Activated CD4-positive, alpha-beta T cell treated with anti-CD3 and anti-CD28 coated beads for 48 hours (primary cell): ENCODE data around the gene SLC17A9.
"Not testable (repeated sequence)": the region's sequence is repeated elsewhere in the genome, so short reads cannot be mapped to it uniquely, and the experiment has no call there.

Experiments used
- DNase-seq: peaks from one replicate; pipeline ENCODE4 v3.0.0-alpha.2; 2020

Gene SLC17A9

DNA sequence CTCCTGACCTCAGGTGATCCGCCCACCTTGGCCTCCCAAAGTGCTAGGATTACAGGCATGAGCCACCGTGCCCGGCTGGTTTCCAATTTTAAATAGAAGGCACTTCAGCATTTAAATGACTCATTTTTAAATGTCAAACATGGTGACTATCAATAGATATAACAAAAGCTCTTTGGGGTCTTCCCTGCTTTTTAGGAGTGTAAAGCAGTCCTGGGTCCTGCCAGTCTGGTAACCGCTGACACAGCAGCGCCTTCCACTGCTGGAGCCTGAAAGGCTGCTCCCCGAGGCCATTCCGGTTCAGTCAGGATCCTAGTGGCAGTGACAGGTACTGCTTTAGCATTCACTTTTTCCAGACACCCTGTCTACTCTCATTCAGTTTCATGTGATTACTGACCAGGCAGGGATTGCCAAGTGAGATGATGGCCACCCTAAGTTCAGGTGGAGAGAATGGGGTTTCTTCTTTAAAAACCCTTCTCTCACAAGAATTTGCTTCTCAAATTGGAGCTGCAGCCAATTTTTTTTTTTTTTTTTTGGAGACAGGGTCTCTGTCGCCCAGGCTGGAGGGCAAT, 31.3 kb upstream of the SLC17A9 start:
- peak; percentile 83 for DNase-seq

DNA sequence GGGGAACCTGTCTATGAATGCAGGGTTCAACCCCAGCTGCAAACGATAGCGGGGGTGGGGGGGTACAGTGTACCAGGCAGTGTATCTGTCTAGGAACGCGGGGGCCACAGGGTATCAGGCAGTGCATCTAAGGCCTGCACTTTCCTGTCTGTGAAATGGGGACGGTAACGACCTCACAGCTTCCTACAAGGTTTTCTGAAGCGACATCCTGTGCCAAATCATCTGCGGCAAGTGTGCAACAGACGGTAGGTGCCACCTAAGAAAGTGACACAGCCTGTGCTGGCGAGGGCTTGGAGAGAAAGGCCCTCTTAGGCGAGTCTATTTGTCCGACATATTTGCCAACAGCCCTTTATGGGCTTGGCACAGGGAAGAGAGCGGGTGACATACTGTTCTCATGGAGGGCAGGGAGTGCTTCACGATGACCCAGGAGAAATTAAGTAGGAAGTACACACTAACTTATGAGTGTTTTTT, 30.0 kb upstream of the SLC17A9 start:
- DNase-seq = peak; percentile 63

DNA sequence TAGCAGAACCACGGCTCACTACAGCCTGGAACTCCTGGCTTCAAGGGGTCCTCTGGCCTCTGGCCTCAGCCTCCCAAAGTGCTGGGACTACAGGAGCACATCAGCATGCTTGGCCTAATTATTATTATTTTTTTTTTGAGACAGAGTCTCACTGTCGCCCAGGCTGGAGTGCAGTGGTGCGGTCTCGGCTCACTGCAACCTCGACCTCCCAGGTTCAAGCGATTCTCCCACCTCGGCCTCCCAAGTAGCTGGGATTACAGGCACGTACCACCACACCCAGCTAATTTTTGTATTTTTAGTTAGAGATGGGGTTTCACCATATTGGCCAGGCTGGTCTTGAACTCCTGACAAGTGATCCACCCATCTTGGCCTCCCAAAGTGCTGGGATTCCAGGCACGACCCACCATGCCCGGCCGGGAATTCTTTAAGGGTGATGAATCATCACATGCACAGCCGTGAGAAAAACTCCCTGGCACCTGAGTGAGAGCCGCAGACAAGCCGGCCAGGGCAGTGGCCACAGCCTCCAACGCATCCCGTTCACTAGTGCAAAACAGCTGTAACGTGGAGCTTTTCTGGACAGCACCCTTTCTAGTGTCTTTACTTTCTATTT, 29.3 kb upstream of the SLC17A9 start:
- DNase-seq = not testable (repeated sequence)

DNA sequence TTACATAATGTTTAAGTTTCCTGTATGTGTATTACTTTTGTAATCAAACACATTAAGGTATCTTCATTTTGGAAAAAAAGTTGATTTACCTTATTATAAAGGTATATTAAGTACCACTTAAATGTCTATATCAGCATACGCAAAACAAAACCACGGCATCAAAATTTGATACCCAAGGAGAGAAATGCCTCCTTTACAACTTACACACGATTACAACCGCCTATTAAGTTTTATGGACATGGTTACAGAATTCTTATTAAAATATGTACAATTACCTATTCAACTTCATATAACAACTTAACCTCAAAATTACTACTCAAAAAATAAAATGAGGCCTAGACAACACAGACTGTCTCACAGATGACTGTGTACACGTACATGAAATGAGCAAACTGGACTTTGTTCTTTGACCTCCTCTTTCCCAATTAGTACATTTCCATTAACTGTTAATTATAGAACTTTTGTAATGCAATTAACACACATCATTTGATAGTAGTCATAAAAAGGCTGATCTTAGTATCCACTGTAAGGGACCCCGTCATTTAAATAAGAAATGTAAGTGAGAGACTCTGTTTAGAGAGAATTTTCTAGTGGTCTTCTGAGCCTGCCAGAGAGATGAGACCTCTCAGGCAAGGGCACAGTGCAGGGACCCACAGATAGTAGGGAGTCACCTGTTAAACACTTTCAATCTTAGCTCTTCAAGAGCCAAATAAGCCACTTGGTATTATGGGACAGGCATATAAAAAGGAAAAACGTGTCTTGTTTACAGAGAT, 28.7 kb upstream of the SLC17A9 start:
- no peak for DNase-seq

DNA sequence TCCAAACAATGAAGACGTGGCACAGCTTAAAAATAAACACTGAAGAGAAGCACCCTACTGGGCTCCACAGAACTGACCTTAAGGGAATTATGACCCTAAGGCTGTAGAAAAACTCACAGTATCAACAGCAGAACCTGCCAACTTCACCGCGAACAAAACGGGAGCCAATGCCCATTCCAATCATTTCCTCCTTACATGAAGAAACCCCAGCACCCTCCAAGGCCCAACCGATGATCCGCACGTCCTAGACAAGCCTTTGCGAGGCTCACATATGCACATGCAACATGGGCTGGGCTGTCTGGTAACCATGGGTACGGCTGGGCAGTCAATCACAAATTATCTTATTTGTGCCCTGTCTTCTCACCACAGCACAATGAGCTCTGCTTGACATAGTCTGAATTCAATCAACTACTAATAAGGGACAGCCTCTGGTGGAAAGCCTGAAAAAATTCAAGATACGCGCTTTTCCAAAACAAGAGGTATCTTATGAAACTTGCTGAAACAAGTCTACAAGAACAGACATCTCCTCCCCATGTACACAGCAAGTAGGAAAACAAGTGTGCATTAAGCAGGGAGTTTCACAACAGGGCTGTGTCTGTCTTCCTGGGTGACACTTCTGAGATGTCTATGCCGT, 27.9 kb upstream of the SLC17A9 start:
- peak; percentile 29 for DNase-seq

DNA sequence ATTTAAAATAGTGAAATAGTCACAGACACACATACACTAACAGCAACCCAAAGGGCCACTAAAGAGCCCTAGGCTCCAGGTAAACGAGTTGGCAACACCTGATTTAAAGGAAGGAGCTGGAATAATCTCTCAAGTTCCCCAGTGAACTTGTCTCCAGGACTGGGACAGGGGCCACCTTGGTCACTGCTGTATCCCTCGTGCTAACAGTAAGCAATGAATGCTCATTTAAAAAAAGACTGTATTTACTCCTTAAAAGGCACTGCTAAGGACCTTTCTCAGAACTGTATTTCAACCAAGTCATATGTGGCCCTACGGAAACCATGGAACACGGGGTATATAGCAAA, 27.5 kb upstream of the SLC17A9 start:
- no peak for DNase-seq

DNA sequence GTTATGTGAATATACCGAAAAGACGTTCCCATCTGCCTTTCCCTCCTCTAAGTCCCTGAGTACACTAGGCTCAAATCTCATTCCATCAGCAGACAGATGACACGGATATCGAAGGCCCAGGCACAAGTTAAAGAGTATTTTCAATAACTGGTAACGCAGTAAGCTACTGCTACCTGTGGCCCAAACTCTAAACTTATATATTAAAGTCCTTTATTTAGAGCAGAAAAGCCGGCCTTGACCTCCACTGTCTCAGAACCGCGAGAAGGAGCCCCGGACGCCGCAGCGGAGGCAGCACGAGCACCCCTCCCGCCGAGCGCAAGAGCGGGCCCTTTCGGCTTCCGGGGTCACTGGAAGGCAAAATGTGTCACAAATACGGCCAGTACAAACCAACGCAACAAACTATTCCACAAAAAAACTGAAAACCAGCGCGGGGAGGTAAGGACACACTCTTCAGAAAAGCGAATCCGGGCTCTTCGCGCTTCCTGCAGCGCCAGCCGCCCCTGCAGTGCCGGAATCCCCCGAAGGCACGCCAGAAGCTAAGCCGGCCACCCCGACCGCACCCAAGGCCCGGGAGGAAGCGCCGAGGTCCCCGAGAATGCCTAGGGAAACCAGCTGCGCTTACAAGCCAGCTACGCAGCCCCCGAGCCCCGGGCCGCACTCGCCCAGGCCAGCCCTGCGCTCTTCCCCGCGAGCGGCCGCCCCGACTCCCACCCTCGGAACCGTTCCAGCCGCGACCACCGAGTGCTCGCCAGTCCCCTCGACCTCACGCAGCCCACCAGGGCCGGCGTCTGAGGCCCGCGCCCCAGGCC, 26.9 kb upstream of the SLC17A9 start:
- DNase-seq = peak; percentile 58

DNA sequence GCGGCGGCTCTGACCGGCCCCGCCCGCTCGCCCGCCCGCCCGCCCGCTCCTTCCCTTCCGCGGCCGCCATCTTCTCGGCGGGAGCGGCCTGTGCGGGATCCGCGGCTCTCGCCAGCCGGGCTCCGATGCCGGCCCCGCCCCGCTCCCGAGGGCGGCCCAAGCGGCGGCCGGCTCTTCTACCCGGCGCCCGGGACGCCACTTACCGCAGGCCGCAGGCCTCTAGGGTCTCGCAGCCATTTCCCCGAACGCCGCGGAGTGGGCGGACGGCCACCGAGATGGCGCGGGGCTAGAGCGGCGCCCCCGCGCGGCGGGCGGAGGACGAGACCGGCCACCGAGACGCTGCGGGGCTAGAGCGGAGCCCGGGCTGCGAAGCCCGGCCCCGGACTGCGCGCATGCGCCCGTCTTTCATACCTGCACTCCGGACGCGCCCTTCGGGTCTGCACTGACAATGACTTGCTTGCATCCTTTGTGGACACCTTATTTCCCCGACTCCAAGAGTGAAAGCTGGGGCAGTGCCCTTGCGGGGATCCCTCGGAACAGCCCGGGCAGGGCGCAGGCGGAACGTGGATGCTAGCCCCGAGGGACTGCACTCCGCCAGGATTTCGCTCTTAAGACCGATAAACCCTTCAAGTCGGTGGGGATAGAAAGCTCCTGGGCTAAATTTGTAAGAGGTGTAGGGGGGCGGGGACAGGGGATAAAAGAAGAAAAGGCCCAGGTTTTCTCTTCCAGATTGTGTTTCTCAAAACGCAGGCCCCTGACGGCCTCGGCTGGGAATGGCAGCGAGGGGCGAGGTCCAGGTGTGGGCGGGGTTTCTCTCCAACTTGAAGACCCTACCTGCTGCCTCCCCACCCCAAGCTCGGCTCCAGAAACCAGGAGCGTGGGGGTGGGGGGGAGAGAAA, 26.0 kb upstream of the SLC17A9 start, which contains the start of gene DIDO1:
Gene DIDO1 (minus strand): TSS at position 277 of the 899 bp plus-strand sequence.
- peak; percentile 93 for DNase-seq

DNA sequence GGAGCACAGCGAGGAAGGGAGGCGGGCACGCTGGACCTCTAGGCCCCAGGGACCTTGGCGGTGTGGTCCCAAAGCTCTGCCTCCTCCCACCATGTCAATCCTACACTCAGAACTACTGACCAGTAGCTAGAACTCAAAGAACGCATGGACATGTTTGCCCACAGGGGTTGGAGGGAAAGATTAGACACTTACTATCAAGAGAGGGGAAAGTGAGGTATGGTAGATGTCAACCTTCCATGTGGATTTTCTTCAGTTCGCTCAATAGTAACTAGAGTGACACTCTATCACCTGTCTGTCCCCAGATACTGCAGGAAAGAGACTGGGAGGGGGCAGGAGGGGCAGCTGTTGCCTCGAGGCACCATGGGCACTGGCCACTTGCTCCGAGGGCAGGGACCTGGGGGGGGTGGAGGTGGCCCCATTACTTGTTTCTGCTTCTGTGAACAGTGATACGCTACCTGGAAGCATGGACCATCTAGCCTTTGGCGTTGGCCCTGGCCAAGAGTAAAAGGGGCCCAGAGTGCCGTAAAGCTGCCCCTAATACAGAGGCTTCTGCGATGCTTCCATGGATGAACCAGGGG, 25.3 kb upstream of the SLC17A9 start:
- no peak for DNase-seq

DNA sequence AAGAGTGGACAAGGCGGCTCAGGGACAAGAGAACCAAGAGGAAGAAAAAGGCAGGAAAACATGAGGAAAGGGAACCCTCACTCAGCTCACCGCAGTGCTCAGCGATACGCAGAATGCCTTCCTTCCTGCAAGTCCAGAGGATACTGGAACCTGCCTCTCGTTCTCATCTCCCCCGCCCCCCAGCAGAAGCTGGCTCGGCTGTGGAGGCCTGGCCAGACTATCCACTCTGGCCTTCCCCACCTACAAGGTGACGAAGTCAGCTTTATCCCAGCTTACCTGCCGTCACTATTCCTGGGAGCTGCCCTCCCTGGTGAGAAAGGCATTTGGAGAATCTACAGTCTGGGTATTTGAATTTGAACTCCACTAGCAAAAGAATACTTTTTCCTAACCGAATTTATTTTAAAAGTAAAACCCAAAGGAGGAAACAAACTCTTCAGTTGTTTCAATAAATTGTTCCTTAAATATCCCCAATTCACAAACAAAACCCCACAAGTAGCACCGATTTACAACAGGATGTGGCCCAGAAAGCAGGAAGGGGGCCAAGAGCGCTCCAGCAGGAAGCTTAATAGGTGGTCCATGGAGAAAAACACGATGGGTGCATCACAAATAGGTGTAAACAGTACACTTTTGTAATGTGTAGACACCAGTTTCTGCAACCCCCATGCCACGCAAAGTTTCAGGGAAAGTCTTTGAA, 24.1 kb upstream of the SLC17A9 start:
- no peak for DNase-seq

DNA sequence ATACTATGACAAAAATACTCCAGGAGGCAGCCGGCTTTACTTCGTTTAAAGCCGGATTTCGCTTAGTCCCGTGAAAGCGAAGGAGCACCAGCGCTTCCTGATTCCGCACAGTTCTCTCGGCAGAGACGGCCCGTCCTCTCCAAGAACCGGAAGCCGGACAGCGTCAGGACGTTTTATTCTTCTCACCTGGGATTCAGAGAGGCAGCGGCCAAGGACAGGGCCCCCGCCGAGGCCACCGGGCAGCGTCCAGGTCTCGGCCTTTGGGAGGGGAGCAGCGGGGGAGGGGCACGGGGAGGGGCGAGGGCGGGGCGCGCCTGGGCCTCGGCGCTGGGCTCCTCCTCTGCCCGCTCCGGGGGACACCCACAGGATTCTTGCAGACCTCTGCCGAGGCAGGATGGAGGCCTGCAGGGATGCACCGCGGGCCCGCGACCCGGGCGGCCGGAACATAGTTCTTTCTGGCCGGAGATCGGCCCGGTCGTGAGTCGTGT, 23.4 kb upstream of the SLC17A9 start:
- DNase-seq = peak; percentile 61

DNA sequence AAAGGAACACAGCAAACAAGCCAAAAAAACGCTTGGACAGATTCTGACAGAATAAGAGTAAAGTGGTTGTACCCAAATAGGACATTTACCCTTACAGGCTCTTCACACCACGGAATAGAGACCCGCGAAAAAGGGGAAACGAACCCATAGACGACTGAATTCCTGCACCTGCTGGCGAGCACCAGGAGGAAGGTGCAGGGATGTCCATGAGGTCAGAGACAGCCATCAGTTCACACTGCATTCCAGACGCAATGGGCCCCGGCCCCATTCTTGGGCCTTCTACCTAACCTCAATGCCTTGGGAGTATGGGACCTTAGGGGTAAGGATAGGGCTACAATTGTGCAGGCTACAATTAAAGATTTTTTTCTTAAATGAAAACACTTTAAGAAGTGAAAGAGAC, 21.0 kb upstream of the SLC17A9 start:
- DNase-seq = no peak

DNA sequence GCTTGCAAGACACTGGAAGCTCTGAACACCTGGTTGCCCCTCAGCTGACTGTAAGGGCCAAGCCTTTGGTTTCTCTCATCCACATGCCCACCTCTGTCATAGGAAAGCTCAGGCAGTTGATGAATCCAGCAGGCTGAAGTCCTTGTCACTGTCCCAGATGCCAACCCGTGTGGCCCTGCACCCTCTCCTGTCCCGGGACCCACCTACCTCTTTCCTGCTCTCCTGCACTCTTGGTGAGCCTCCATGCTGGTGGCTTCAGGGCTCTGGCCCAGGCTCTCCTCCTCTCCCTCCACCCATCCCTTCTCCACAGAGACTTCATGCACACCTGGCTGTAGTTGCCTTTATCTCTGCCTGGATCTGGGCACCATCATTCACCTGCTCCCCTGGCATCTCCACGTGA, 18.5 kb upstream of the SLC17A9 start:
- DNase-seq = no peak

DNA sequence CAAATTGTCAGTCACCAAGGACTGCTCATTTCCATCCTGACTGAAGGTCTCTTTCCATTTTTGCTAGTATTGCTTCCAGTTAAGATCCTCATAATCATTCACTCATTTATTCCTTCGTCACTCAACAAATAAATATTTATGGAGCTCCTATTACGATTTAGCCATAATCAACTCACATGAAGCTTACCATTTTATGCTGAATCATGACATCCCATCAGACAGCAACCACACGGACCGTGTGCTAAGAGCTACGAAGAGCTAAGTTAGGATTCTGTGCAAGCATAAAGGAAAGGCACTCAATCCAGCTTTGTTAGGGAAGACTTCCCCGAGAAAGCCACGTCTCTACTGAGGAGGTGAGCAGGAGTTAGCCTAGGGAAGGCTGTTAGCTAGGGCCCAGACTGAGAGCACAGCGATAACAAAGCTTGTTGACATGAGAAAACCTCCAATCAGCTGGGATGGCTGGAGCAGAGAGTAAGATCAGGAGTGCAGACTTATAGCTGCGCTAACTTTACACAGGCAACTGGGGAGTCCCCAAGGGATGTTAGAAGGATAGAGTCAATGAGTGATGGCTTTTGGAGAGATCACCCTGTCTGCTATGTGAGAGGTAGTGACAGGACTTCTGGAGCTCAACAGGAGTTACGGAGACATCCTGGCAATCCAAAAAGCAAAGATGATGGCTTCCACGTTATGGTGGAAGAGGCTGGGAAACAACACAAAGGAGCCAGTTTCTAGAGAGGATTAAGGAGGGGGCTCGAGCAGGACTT, 17.1 kb upstream of the SLC17A9 start:
- DNase-seq = no peak

DNA sequence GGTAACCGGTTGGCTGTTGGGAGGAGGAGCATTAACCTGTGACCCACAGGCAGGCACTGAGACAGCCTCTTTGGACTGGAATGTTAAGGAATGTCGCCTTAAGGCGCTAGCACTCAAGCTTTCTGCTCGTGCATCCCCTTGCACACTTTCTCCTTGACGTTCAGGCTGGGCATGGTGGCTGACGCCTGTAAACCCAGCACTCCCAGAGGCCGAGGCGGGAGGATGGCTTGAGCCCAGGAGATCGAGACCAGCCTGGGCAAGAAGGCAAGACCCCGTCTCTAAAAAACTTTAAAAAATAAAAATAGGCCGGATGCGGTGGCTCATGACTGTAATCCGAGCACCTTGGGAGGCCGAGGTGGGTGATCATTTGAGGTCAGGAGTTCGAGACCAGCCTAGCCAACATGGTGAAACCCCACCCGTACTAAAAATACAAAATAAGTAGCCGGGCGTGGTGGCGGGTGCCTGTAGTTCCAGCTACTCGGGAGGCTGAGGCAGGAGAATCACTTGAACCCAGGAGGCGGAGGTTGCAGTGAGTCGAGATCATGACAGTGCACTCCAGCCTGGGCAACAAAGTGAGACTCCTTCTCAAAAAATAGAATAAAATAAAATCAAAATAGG, 16.4 kb upstream of the SLC17A9 start:
- no peak for DNase-seq

DNA sequence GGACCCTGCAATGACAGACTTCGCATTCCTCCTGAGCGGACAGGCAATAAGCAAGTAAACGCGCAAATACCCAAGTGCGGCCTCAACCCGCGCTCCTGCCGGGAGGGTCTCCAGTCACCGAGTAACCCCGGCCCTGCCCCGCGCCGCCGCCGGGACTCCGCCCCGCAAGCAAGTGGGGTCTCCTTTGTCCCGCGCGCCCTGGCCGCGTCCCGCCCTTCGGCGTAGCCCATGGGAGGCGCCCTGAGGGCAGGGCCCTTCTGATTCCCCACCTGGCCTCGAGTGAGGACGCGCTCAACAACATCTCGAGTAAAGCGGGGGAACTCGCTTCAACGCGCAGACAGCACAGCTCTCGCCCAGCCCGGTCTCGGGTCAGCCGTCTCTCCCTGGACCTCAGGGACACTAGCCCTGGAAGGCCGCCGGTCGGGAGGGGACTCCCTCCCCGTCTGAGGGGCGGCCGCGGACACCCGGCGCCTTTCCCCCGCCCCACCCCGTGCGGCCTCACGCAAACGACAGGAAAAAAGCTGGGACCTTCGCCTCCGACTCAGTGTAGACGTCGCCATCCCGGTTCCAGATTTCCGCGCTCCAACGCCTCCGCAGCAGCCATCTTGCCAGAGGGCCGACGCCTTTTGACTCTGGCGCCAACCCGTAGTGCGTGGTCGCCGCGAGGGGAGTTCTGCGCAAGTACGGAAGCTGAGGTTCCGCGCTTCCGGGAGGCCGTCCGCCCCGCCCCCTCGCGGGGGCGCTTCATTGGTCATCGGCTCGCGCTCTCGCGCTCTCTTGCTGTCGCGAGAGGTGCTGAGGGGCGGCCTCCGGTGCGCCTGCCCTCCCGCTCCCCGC, 15.0 kb upstream of the SLC17A9 start:
- peak; percentile 98 for DNase-seq

DNA sequence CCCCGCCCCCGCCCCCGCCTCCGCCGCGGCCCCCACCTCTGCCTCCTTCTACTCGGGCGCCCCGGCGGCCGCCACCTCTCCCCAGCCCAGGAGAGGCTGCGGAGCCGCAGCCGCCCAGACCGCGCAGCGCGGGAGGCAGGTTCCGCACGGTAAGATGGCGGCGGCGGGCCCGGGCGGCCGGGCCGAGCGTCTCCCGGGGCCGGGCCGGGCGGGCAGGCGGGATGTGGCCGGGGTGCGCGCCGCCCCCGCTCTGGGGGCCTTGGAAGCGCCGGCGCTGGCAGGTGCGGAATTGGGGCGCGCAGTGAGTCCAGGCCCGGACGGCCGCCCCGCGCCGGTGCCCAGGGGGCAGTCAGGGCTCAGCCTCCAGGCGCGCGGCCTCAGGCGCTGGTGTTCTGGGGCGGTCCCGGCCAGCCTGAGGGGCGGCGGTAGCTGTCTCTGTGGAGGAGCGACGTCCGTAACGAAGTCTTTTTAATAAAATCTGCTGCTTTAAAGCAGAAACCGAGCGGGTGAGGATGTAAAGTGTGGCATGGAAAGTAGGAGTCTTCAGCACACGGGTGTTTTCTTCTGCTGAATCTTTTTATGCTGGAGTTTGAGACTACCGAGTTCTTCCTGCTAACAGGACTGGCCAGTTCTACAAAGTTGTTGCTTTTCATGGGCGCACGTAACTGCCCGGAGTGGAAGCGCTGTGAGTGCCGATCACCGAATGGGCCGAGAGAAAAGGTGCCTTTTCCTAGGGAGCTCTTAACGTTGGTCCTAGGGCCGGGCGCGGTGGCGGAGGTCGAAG, 14.2 kb upstream of the SLC17A9 start, which contains the start of gene GID8:
Gene GID8 (plus strand): TSS at position 43 of the 784 bp plus-strand sequence. CDS start 3,356 bp downstream, outside the sequence.
- peak; percentile 57 for DNase-seq
